Measurements from ENCODE around the gene NHLRC4. TPM values are rescaled to one million over a fixed set of nuclear protein-coding genes. Genes with fewer than 3 reads are reported as not detected.
A peak's percentile ranks its signal among the peaks of the same experiment; 100 is the strongest.

Gene NHLRC4
- total and polyA plus RNA-seq, 9 of the 15 experiments (the other 6 are each of a cell fraction or from before 2014, with no cell fraction given) = 0.24 to 3.7 (median 1.3) TPM; not detected in 2

- no peak for TF ChIP-seq CREM (IDR thresholded peaks at IDR 0.05; ENCODE audit: low read depth)
- no peak for TF ChIP-seq ZNF324 (CRISPR knock-in tag; IDR thresholded peaks at IDR 0.05)
- no peak for TF ChIP-seq CTCFL (IDR thresholded peaks at IDR 0.05; ENCODE audit: borderline replicate concordance, insufficient read depth, low read depth, low read length, poor library complexity, severe bottlenecking)
- no peak for TF ChIP-seq RBM15 (IDR thresholded peaks at IDR 0.05; ENCODE audit: insufficient read depth, low read length)
- no peak for TF ChIP-seq CBX1 (IDR thresholded peaks at IDR 0.05; ENCODE audit: low read depth)
- TF ChIP-seq ZNF12 (CRISPR knock-in tag; IDR thresholded peaks at IDR 0.05) = no peak; the same call in 1 of the 2 replicates
- no peak for TF ChIP-seq GABPA (tag; conservative IDR thresholded peaks at IDR 0.05; ENCODE audit: low read depth)
- no peak for TF ChIP-seq TFE3 (CRISPR knock-in tag; IDR thresholded peaks at IDR 0.05)
- no peak for TF ChIP-seq ZNF23 (CRISPR knock-in tag; IDR thresholded peaks at IDR 0.05)
- TF ChIP-seq STAG1 (CRISPR knock-in tag; IDR thresholded peaks at IDR 0.05; ENCODE audit: borderline replicate concordance) = no peak
- no peak for TF ChIP-seq ZNF239 (CRISPR knock-in tag; IDR thresholded peaks at IDR 0.05)
- no peak for TF ChIP-seq ZNF609 (CRISPR knock-in tag; IDR thresholded peaks at IDR 0.05; ENCODE audit: borderline replicate concordance)
- TF ChIP-seq BRCA1 (IDR thresholded peaks at IDR 0.05) = no peak
- no peak for TF ChIP-seq BRCA1 (CRISPR knock-in tag; IDR thresholded peaks at IDR 0.05)
- peak; percentile 29; the same call in 1 of the 2 replicates for TF ChIP-seq ZFX (CRISPR knock-in tag; IDR thresholded peaks at IDR 0.05)
- TF ChIP-seq NFXL1 (CRISPR knock-in tag; IDR thresholded peaks at IDR 0.05) = no peak
- no peak for TF ChIP-seq MAFG (tag; conservative IDR thresholded peaks at IDR 0.05)
- no peak for TF ChIP-seq CBX2 (IDR thresholded peaks at IDR 0.05; ENCODE audit: insufficient read depth, low read length, poor library complexity, severe bottlenecking)
Observed at GRCh38 chr16:568401-569258, 1.8 kb downstream of the NHLRC4 start (continued).
